Vagina (tissue), 2 donors: ENCODE results near the gene RXRG.

ENCODE experiments used
- CTCF ChIP-seq, 3 experiments: fragments of 450-650 bp in 2 of 3; fragments of 200-600 bp in 1 of 3; sonication (generic) in 1 of 3; IDR thresholded peaks; one replicate each; pipeline ENCODE4 v1.5.1; 2017 to 2019; ENCODE audit warnings: antibody characterized with exemption in 3 of 3, mild to moderate bottlenecking in 2 of 3, moderate library complexity in 2 of 3
- POLR2A ChIP-seq, 2 donors: fragments of 450-650 bp; IDR thresholded peaks; one replicate each; pipeline ENCODE4 v1.6.1; 2017; ENCODE audit warnings: antibody characterized with exemption in 2 of 2, mild to moderate bottlenecking in 2 of 2, moderate library complexity in 2 of 2
- POLR2AphosphoS5 ChIP-seq, 2 donors: sonication (generic); formaldehyde crosslinking; IDR thresholded peaks; one replicate each; pipeline ENCODE4 v1.9.0; 2017; ENCODE audit warnings: antibody characterized with exemption in 2 of 2, mild to moderate bottlenecking in 2 of 2, low read depth in 1 of 2; ENCODE audit not compliant: insufficient read depth in 1 of 2

GRCh38 chr1:165449131-165449530, 4.2 kb upstream of the RXRG start:
- TF ChIP-seq POLR2AphosphoS5 (IDR thresholded peaks at IDR 0.05; ENCODE audit: insufficient read depth in 1 of 2, low read depth in 1 of 2) = no peak
- no peak for TF ChIP-seq POLR2A (IDR thresholded peaks at IDR 0.05)
- TF ChIP-seq CTCF (IDR thresholded peaks at IDR 0.05) = no peak
